GM12864 (cell line): Measurements from ENCODE around the gene SRP68.

ENCODE experiments used
- DNase-seq: peaks from one replicate; pipeline ENCODE4 v3.0.0-alpha.2; 2011; ENCODE audit warnings: low read depth
- H3K4me3 ChIP-seq: 2 replicates; pipeline ENCODE4 v1.5.1; 2011; ENCODE audit warnings: mild to moderate bottlenecking, low read depth, low read length, control low read depth
- TF ChIP-seq, protein P1 (sequence below): IDR thresholded peaks from 2 replicates; pipeline ENCODE4 v1.5.1; 2011; ENCODE audit warnings: low read depth, mild to moderate bottlenecking, moderate library complexity, low read length, control low read depth, inconsistent platforms; ENCODE audit errors: missing control alignments

Gene SRP68

DNA sequence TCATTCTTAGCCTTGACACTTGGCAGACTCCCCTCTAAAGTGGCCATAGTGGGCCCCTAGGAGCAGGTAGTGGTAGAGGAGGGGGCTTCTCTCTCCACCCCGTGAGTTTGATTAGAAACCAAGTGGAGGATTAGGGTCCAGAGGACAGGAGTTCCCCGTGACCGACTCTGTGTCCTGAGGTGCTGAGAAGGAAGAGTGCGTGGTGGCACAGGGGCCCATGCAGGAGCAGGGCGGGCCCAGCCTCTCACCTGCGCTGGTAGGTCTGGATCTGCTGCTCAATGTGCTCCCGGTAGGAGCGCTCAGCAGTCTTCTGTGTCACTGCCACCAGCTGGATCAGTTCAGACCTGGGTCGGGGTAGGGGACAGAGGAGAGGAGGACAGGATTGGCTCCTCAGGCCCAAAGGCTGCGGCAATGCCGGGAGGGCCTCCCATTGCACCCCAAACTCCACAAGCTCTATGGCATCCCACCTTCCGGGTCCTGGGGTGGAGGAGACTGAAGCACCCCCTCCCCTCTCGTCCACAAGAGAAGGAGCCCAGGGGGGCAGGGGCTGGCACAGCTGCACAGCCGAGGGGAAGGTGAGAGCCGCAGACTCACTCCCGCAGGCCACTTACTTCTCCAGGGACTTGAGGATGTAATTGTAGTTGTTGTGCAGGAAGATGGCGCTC lies 12.9 kb upstream of the SRP68 start:
- TF ChIP-seq, protein P1, sequence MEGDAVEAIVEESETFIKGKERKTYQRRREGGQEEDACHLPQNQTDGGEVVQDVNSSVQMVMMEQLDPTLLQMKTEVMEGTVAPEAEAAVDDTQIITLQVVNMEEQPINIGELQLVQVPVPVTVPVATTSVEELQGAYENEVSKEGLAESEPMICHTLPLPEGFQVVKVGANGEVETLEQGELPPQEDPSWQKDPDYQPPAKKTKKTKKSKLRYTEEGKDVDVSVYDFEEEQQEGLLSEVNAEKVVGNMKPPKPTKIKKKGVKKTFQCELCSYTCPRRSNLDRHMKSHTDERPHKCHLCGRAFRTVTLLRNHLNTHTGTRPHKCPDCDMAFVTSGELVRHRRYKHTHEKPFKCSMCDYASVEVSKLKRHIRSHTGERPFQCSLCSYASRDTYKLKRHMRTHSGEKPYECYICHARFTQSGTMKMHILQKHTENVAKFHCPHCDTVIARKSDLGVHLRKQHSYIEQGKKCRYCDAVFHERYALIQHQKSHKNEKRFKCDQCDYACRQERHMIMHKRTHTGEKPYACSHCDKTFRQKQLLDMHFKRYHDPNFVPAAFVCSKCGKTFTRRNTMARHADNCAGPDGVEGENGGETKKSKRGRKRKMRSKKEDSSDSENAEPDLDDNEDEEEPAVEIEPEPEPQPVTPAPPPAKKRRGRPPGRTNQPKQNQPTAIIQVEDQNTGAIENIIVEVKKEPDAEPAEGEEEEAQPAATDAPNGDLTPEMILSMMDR = no peak
- DNase-seq = no peak
- no peak overlapping the region for H3K4me3 ChIP-seq

DNA sequence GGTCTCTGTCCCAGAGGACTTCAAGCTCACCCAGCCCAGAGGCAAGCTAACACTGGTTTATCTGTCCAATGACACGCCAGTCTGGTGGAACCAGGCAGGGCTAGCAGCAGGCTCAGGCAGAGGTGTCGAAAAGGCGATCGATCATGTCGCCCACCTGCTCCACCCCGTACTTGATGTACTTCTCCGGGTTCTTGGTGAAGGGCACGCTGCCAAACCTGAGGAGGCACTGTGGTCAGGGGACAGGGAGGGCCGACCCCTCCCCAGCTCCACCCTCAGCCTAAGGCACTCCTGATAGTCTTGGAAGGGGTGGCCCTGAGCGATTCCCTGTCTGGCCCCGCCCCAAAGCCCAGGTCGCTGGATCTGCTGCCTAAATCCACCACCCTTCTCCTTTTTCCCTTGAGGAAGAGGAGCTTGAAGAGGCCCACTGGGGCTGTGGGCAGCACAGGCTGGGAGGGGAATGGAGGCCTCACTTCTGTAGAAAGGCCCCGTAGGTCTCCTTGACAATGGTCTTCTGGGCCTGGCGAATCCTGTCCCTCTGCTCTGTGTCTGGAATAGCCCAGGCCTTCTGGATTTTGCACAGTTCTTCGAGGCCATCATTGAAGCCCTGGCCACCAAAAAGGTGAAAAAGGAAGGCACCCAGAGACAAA lies 11.3 kb upstream of the SRP68 start:
- H3K4me3 ChIP-seq = no peak overlapping the region
- DNase-seq = no peak
- TF ChIP-seq, protein P1 = no peak

DNA sequence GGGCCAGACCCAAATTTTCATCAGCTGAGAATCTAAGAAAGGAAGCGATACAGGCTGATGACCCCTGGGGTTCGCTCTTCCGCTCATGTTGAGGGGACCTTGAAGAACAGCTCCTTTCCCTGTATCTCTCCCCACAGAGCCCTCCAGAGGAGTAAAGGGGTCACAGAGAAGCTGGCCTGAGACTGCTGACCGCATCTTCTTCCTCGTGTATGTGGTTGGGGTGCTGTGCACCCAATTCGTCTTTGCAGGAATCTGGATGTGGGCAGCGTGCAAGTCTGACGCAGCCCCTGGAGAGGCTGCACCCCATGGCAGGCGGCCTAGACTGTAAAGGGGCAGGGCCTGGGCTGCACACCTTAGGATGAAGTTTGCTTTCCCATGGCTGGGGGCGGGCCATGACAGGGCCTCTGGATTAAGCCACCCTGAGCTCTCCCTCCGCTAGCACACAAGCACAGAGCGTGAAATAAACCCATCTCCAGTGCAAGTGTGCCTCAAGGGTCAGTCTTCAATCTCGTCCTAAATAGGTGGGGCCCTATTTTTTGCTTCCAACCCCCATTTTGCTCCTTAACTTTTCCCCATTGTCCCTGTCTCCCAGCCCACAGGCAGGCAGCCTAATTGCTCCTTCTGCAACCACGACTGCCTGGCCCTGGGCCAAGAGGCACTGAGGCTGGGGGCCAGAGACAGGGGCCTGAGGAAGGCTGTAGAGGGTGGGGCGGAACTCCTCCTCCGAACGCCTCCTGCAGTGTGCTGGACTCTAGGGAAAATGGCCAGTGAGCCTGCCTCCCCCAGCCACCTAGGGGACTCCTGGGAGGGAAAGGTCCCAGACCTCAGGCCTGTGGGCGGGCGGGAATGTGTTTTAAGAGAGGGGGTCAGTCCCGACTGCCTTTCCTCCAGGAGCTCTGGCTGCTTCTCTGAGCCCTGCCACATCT lies 10.3 kb upstream of the SRP68 start:
- no peak for DNase-seq
- no peak overlapping the region for H3K4me3 ChIP-seq
- TF ChIP-seq, protein P1 = no peak

DNA sequence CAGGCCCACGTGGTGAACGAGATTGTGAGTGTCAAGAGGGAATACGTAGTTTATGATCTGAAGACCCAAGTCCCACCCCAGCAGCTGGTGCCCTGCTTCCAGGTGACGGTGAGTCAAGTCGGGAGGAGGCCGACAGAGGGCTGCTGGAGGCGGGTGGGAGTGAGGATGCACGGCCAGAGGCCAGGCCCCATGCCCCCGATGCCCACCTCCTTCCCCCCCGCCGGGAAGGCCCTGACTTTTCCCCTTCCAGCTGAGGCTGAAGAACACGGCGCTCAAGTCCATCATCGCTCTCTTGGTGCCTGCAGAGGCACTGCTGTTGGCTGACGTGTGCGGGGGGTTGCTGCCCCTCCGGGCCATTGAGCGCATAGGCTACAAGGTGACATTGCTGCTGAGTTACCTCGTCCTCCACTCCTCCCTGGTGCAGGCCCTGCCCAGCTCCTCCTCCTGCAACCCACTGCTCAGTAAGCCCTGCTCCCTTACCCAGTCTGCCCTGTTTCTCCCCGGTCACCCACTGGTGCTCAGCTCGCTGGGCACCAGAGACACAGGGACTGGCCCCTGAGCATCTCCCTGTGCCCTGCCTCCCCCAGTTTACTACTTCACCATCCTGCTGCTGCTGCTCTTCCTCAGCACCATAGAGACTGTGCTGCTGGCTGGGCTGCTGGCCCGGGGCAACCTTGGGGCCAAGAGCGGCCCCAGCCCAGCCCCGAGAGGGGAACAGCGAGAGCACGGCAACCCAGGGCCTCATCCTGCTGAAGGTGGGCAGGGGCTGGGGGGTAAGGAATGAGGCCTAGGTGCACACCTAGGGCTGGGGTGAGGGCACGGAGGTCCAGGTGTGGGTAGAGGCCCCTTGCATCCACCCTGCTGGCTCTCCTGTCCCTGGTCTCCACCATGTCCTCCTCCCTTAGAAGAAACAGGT lies 9.2 kb upstream of the SRP68 start:
- DNase-seq = no peak
- H3K4me3 ChIP-seq = no peak overlapping the region
- TF ChIP-seq, protein P1 = no peak

DNA sequence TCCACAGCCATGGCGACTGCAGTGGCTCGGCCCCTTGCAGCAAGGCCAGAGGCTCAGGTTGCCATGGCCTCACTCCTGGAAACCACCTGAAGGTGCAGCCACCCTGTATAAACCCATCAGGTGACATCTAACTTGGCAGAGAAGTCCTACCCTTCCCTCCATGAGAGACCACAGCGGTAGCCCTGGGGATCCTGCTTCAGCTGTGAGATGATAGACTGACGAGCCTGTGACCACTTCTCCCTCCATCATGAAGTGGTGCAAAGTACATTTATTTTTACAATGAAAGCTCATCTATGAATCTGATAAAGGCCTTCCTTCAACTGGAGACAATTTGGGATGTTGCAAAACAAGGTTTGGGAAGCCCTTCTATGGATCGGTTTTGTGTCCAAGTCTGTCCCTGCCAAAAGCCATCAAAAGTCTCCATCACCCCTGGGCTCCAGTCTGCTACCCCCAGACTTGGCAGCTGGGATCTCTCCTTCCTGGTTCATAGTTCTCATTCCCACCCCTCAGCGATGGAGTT lies 8.5 kb upstream of the SRP68 start:
- TF ChIP-seq, protein P1 = no peak
- H3K4me3 ChIP-seq = no peak overlapping the region
- DNase-seq = no peak

DNA sequence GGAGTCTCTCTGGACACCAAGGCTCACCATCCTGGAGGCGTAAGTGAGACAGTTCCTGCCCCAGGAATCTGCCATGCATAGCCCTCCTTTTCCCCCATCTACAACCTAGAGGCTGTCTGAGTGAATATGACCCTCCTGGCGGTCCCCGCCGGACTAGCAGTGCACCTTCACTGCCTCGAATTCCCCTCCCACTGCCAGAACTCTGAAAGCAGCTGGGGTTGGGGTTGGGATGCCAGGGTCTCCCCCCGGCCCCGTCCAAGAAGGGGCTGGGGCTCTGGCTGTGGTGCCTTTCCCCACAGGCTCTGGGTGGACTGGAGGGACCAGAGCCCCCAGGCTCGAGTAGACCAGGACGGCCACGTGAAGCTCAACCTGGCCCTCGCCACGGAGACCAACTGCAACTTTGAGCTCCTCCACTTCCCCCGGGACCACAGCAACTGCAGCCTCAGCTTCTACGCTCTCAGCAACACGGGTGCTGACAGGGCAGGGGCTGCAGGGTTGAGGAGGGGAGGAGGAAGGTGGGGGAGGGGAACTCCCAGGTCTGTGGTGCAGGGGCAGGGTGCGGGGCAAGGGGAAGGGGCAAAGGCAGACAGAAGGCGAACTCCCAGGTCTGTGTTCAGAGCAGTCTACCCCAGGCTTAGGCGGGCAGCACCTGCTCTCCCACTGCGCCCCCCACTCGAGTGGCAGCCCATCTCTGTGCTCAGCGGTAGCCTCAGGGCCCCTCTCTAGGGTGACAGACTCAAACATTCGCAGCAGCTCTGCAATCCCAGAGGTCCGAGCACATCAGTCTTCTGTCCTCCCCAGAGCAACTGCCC lies 7.8 kb upstream of the SRP68 start:
- H3K4me3 ChIP-seq = no peak overlapping the region
- DNase-seq = no peak
- TF ChIP-seq, protein P1 = no peak
